ENCODE data around the gene KHDC4.

The KHDC4 gene

DNA sequence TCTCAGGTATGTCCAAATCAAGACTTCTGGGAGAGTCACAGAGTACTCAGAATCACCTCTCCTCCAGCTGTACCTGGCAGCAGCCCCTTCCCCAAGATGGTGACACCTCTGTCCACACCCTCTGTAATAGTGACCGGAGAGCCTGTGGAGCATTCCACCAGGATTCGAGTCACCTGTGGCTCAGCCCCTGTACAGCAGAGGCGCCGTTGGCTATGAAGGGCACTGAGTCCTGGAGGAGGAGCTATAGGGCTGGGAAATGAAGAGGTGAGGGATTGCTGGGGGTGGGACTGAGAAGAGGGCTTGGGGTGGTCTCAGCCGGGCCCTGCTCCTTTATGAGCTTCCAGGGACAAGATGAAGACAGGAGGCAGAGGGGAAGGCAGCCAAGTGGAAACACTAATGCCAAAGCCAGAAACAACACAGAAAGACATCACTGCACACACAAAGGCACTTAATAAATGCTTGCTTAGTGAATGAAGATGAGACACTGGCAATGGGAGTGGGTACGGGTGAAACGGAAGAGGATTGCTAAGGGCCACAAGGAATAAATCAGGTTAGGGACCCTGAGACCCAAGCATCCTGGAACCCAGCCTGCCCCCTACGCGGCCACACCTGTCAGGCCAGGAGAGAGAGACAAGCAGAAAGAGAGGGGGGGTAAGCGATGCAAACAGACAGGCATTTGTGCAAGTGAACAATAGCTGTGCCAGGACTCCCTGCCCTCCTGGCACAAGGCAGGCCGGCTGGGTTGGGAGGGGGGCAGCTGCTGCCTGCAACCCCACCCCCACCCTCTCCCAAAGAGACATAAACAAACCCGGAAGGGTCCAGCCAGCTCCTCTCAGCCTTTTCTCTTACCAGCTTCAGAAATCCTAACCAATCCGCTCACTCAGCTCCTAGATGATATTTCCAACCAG, 40.2 kb upstream of the KHDC4 start:
- H3K27ac ChIP-seq (ENCODE audit: extremely low read depth, low read depth, low read length): no peak overlapping the region; the same call in 1 of the 2 replicates
- TF ChIP-seq, protein P1, sequence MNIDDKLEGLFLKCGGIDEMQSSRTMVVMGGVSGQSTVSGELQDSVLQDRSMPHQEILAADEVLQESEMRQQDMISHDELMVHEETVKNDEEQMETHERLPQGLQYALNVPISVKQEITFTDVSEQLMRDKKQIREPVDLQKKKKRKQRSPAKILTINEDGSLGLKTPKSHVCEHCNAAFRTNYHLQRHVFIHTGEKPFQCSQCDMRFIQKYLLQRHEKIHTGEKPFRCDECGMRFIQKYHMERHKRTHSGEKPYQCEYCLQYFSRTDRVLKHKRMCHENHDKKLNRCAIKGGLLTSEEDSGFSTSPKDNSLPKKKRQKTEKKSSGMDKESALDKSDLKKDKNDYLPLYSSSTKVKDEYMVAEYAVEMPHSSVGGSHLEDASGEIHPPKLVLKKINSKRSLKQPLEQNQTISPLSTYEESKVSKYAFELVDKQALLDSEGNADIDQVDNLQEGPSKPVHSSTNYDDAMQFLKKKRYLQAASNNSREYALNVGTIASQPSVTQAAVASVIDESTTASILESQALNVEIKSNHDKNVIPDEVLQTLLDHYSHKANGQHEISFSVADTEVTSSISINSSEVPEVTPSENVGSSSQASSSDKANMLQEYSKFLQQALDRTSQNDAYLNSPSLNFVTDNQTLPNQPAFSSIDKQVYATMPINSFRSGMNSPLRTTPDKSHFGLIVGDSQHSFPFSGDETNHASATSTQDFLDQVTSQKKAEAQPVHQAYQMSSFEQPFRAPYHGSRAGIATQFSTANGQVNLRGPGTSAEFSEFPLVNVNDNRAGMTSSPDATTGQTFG (tag by site-specific recombination; IDR thresholded peaks at IDR 0.05; ENCODE audit: borderline replicate concordance): no peak
- no peak for TF ChIP-seq ZNF335 (tag by site-specific recombination; conservative IDR thresholded peaks at IDR 0.05)
- peak; percentile 33; the same call in 1 of the 2 replicates for TF ChIP-seq SCRT1 (tag by site-specific recombination; IDR thresholded peaks at IDR 0.05; ENCODE audit: borderline replicate concordance)
- TF ChIP-seq SCRT2 (tag by site-specific recombination; IDR thresholded peaks at IDR 0.05): peak; percentile 61
- TF ChIP-seq, protein P2, sequence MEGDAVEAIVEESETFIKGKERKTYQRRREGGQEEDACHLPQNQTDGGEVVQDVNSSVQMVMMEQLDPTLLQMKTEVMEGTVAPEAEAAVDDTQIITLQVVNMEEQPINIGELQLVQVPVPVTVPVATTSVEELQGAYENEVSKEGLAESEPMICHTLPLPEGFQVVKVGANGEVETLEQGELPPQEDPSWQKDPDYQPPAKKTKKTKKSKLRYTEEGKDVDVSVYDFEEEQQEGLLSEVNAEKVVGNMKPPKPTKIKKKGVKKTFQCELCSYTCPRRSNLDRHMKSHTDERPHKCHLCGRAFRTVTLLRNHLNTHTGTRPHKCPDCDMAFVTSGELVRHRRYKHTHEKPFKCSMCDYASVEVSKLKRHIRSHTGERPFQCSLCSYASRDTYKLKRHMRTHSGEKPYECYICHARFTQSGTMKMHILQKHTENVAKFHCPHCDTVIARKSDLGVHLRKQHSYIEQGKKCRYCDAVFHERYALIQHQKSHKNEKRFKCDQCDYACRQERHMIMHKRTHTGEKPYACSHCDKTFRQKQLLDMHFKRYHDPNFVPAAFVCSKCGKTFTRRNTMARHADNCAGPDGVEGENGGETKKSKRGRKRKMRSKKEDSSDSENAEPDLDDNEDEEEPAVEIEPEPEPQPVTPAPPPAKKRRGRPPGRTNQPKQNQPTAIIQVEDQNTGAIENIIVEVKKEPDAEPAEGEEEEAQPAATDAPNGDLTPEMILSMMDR (tag by site-specific recombination; IDR thresholded peaks at IDR 0.05): peak; percentile 43; the same call in 1 of the 2 replicates
- ChIA-PET CTCF (interaction anchor here (1.1 to 4.7 kb wide), 6 partner anchors 15 to 653 kb away, joined by 3 to 45 read pairs (median 4); no protein-coding TSS in a partner anchor), POLR2A (interaction anchor here (0.5 to 1.4 kb wide), 5 partner anchors 9 to 37 kb away, joined by 3 to 8 read pairs (median 4); no protein-coding TSS in a partner anchor)
- peaks cover 0 to 12% of the 10 kb centered on the region in 2 experiments; a peak in 2 of 3 replicates for H3K36me3 ChIP-seq (ENCODE audit: control insufficient read depth in 2 of 2, insufficient read depth in 1 of 2, low read length in 2 of 2)
- H3K4me1 ChIP-seq (ENCODE audit: control insufficient read depth, insufficient read depth, low read length): peaks cover 25% of the 10 kb centered on the region
- H3K4me3 ChIP-seq (ENCODE audit: low read depth, low read length): no peak overlapping the region
- no peaks in the 10 kb centered on the region for H3K9me3 ChIP-seq (ENCODE audit: control insufficient read depth, insufficient read depth, low read depth, low read length)

DNA sequence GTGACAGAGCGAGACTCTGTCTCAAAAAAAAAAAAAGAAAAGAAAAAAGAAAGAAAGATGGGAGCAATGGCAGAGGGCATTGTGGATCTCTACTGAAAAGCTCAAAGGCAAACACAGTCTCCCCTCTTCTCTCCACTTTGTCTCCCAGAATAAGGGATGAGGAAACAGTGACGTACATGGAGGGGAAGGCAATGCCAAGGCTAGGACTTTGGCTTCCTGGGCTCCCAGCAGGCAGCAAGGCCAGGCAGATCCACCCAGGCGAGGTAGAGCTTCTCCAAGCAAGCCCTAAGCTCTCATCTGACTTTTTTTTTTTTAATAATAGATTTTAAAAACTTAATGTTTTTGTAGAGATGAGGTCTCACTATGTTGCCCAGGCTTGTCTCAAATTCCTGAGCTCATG, 39.5 kb upstream of the KHDC4 start:
- Histone ChIP-seq H3K36me3 (ENCODE audit: control insufficient read depth in 2 of 2, insufficient read depth in 1 of 2, low read length in 2 of 2) (peaks cover 0 to 20% of the 10 kb centered on the region in 2 experiments; a peak in 2 of 3 replicates), H3K27ac (ENCODE audit: extremely low read depth, low read depth, low read length) (no peak overlapping the region), H3K4me1 (ENCODE audit: control insufficient read depth, insufficient read depth, low read length) (peaks cover 18% of the 10 kb centered on the region), H3K9me3 (ENCODE audit: control insufficient read depth, insufficient read depth, low read depth, low read length) (no peaks in the 10 kb centered on the region), H3K4me3 (ENCODE audit: low read depth, low read length) (no peak overlapping the region)
- CTCF ChIA-PET: interaction anchor here (1.3 to 1.5 kb wide), 2 partner anchors 19 to 156 kb away, joined by 3 to 4 read pairs; no protein-coding TSS in a partner anchor
- TF ChIP-seq ZNF560 (tag by site-specific recombination; IDR thresholded peaks at IDR 0.05; ENCODE audit: borderline replicate concordance): no peak
- no peak for TF ChIP-seq ZNF600 (tag by site-specific recombination; IDR thresholded peaks at IDR 0.05)
- TF ChIP-seq, protein P3, sequence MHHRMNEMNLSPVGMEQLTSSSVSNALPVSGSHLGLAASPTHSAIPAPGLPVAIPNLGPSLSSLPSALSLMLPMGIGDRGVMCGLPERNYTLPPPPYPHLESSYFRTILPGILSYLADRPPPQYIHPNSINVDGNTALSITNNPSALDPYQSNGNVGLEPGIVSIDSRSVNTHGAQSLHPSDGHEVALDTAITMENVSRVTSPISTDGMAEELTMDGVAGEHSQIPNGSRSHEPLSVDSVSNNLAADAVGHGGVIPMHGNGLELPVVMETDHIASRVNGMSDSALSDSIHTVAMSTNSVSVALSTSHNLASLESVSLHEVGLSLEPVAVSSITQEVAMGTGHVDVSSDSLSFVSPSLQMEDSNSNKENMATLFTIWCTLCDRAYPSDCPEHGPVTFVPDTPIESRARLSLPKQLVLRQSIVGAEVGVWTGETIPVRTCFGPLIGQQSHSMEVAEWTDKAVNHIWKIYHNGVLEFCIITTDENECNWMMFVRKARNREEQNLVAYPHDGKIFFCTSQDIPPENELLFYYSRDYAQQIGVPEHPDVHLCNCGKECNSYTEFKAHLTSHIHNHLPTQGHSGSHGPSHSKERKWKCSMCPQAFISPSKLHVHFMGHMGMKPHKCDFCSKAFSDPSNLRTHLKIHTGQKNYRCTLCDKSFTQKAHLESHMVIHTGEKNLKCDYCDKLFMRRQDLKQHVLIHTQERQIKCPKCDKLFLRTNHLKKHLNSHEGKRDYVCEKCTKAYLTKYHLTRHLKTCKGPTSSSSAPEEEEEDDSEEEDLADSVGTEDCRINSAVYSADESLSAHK (tag by site-specific recombination; IDR thresholded peaks at IDR 0.05): no peak
- TF ChIP-seq ZNF266 (tag by site-specific recombination; IDR thresholded peaks at IDR 0.05; ENCODE audit: low read depth): no peak
- no peak for TF ChIP-seq ZNF776 (tag by site-specific recombination; IDR thresholded peaks at IDR 0.05; ENCODE audit: borderline replicate concordance)
- TF ChIP-seq RBAK (tag by site-specific recombination; IDR thresholded peaks at IDR 0.05): no peak
- TF ChIP-seq HOXD13 (CRISPR knock-in tag; IDR thresholded peaks at IDR 0.05; ENCODE audit: borderline replicate concordance): no peak
- TF ChIP-seq, protein P4, sequence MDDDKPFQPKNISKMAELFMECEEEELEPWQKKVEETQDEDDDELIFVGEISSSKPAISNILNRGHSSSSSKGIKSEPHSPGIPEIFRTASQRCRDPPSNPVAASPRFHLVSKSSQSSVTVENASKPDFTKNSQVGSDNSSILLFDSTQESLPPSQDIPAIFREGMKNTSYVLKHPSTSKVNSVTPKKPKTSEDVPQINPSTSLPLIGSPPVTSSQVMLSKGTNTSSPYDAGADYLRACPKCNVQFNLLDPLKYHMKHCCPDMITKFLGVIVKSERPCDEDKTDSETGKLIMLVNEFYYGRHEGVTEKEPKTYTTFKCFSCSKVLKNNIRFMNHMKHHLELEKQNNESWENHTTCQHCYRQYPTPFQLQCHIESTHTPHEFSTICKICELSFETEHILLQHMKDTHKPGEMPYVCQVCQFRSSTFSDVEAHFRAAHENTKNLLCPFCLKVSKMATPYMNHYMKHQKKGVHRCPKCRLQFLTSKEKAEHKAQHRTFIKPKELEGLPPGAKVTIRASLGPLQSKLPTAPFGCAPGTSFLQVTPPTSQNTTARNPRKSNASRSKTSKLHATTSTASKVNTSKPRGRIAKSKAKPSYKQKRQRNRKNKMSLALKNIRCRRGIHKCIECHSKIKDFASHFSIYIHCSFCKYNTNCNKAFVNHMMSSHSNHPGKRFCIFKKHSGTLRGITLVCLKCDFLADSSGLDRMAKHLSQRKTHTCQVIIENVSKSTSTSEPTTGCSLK (tag by site-specific recombination; IDR thresholded peaks at IDR 0.05): no peak
- TF ChIP-seq GLIS2 (tag by site-specific recombination; IDR thresholded peaks at IDR 0.05): no peak
- POLR2A ChIA-PET: interaction anchor here (0.6 to 1.2 kb wide), 2 partner anchors 11 to 34 kb away, joined by 3 read pairs; no protein-coding TSS in a partner anchor

Measured in HEK293 (cell line).